AG09319 (cell line): ENCODE data around the gene FYN.

Source experiments
- DNase-seq: peaks from one replicate; pipeline ENCODE4 v3.0.0-alpha.2; 2010; ENCODE audit warnings: low read depth; ENCODE audit errors: extremely low read depth
- TF ChIP-seq, protein P1 (sequence below): IDR thresholded peaks from 2 replicates; pipeline ENCODE4 v1.5.1; 2011; ENCODE audit warnings: low read depth, mild to moderate bottlenecking, inconsistent platforms, low read length, moderate library complexity

Gene FYN

DNA sequence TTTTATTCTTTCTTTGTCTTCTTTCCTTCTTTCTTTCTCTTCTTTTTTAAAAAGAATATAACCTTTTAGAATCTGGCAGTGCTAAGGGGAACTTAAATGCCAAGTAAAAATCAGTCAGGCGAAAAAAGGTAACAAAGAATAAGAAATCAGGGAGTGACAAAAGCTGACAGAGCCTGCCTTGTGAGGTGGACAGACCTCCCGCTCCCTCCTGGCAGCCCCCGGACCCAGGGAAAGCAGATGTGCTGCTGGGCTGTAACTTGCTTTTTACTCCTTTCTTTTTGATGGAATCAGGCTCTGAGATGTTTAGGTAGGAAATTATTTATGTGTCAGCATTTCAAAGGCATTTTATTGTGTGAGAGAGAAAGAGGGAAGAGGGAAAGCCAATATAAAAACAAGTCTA, 172.1 kb downstream of the FYN start:
- TF ChIP-seq, protein P1, sequence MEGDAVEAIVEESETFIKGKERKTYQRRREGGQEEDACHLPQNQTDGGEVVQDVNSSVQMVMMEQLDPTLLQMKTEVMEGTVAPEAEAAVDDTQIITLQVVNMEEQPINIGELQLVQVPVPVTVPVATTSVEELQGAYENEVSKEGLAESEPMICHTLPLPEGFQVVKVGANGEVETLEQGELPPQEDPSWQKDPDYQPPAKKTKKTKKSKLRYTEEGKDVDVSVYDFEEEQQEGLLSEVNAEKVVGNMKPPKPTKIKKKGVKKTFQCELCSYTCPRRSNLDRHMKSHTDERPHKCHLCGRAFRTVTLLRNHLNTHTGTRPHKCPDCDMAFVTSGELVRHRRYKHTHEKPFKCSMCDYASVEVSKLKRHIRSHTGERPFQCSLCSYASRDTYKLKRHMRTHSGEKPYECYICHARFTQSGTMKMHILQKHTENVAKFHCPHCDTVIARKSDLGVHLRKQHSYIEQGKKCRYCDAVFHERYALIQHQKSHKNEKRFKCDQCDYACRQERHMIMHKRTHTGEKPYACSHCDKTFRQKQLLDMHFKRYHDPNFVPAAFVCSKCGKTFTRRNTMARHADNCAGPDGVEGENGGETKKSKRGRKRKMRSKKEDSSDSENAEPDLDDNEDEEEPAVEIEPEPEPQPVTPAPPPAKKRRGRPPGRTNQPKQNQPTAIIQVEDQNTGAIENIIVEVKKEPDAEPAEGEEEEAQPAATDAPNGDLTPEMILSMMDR, result no peak
- DNase-seq, result no peak

DNA sequence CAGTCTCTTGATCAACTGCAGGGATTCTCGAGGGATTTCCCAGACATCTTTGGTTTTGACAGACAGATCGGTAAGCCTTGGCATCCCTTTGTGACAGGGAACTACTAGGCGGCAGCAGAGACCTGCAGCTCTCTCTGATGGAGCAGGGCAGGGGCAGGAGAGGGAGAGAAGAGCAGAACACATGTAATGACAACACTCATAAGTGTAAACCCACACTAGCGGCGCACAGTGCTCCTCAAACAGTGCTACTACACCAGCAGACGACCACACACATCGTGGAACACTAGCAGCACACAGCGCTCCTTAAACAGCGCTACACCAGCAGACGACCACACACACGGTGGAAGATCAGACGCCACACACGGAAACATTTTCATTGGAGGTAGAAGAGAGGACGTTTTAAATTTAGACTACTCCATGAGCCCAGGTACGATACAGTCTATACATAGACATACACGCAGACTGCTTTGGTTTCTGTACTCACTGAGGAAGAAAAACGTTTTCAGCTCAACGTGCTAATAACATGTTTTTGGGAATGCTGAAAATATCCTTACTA, 173.0 kb downstream of the FYN start:
- TF ChIP-seq, protein P1, result no peak
- no peak for DNase-seq

DNA sequence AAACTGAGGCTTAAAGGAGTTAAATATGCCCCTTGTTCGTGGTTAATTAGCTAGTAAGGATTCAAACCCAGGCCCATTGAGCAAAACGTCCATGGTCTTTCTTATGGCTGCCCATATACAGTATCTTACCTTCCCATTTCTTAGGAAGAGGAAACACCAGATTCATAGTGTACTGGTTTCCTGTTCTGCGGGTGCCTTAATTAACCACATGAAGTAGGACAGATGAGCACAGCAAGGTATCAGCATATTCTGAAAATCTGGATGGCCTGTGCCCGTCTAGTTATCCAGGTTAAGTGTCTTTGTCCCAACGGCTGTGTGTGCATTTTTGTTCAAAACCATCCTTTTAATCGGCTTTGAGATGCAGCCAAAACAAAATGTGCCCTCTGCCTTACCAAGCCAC, 174.1 kb downstream of the FYN start:
- TF ChIP-seq, protein P1, result no peak
- DNase-seq, result no peak

DNA sequence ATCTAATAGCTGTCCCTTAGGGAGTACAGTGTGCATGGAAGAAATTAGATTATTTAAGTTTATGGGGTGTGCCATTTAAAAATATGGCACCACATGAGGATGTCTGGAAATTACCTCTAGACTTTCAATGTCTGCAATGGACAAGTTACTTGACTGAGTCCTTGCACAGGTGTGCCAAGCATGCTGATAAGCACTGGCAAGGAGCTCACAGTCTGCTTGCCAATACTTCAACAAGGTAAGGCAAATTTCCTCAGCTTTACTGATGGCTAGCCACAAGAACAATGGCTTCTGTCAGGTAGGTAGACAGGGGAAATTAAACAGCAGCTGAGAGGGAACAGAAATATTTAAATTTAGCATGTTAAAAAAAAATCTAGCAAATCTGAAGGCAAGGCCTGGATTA, 176.4 kb downstream of the FYN start:
- TF ChIP-seq, protein P1, result no peak
- no peak for DNase-seq

DNA sequence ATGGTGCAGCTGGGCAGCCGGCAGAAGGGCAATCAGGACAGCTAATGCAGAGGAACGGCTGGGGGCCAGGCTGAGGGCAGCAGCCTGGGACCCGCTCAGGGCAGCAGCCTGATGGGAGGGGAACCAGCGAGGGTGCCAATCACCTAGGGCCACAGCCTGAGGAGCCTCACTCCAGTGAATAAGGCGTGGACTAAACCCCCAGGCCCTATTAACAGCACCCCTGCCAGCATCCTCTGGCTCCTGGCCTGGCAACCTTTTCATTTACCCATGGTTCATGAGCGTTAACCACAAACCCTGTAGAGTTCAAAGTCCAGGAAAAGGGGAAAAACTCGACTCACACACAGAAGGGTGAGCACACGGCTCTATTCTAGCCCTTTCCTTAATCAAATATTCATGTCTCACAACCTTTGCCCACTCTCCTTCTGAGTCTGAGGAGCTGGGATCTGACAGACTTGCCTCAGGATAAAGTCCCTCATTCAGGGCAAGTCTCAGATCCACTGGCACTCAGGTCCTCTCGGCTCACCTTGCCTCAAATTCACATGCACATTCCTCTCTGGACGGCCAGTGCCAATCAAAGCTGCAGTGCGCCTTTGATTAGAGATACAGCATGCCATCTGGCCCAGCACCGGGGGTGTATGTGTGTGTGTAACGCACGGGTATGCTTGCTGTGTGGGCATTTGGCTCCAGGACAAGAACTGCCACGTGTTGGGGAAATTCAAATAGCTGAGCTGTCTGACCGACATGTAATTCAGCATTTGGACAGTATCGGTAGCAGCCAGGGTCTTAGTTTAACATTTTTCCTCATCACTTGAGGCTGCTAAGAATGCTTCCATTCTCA, 180.7 kb downstream of the FYN start:
- no peak for DNase-seq
- TF ChIP-seq, protein P1, result no peak

GRCh38 chr6:111691345-111692225, 181.7 kb downstream of the FYN start:
- no peak for DNase-seq
- TF ChIP-seq, protein P1, result peak; percentile 0; the same call in 1 of the 2 replicates
